ENCODE data around the gene PIBF1.

Gene PIBF1

DNA sequence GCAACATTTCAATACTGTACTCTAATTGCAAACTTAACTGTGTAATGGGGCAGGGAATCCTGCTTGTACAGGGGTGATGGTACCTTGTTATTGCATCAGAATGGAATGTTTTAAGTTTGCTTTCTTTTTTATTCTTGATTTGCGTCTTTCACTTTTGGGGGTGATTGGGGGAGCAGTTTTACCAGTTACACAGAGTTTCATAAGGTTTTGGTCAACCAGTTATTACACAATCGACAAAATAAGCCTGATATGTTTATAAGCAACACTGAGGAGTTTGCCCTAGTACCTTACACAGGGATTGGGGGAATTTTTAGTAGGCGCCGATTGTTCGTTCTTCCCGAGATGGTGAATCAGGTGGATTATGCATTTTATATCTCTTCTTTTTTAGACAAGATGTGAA lies 279.5 kb downstream of the PIBF1 start:
- H3K27ac ChIP-seq (ENCODE audit: low read depth, low read length): no peak overlapping the region
- peaks cover 52% of the 10 kb centered on the region for H3K4me1 ChIP-seq (ENCODE audit: control insufficient read depth, insufficient read depth, low read length)
- peaks cover 15% of the 10 kb centered on the region; the same call in 1 of the 2 replicates for H3K36me3 ChIP-seq (ENCODE audit: control insufficient read depth, insufficient read depth, low read length)
- H3K9ac ChIP-seq (ENCODE audit: low read length): peak overlapping the region; percentile 23
- H3K9me3 ChIP-seq (ENCODE audit: control insufficient read depth, insufficient read depth, low read depth, low read length): no peaks in the 10 kb centered on the region
- peak overlapping the region; percentile 94; the same call in 1 of the 2 replicates for H3K4me3 ChIP-seq (ENCODE audit: low read depth, low read length)
- H3K27me3 ChIP-seq (ENCODE audit: control insufficient read depth, insufficient read depth, low read length): peaks cover 46% of the 10 kb centered on the region

DNA sequence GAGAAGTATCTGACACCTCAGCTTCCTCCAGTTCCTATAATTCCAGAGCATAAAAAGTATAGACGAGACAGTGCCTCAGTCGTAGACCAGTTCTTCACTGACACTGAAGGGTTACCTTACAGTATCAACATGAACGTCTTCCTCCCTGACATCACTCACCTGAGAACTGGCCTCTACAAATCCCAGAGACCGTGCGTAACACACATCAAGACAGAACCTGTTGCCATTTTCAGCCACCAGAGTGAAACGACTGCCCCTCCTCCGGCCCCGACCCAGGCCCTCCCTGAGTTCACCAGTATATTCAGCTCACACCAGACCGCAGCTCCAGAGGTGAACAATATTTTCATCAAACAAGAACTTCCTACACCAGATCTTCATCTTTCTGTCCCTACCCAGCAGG lies 279.9 kb downstream of the PIBF1 start:
- peaks cover 45% of the 10 kb centered on the region for H3K27me3 ChIP-seq (ENCODE audit: control insufficient read depth, insufficient read depth, low read length)

DNA sequence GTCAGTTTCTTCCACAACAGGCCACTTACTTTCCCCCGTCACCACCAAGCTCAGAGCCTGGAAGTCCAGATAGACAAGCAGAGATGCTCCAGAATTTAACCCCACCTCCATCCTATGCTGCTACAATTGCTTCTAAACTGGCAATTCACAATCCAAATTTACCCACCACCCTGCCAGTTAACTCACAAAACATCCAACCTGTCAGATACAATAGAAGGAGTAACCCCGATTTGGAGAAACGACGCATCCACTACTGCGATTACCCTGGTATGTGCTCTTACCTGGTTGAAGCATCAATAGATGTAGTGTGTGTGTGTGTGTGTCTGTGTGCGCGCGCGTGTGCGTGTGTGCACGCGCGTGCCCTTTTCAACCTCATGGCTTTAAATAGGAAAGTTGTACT lies 280.5 kb downstream of the PIBF1 start:
- Histone ChIP-seq H3K9me3 (ENCODE audit: control insufficient read depth, insufficient read depth, low read depth, low read length) (no peaks in the 10 kb centered on the region), H3K36me3 (ENCODE audit: control insufficient read depth, insufficient read depth, low read length) (peaks cover 17% of the 10 kb centered on the region), H3K27me3 (ENCODE audit: control insufficient read depth, insufficient read depth, low read length) (peaks cover 40% of the 10 kb centered on the region), H3K9ac (ENCODE audit: low read length) (no peak overlapping the region), H3K27ac (ENCODE audit: low read depth, low read length) (no peak overlapping the region), H3K4me3 (ENCODE audit: low read depth, low read length) (peak overlapping the region; percentile 94; the same call in 1 of the 2 replicates), H3K4me1 (ENCODE audit: control insufficient read depth, insufficient read depth, low read length) (peaks cover 52% of the 10 kb centered on the region)

More for the DNA sequence above, 279.9 kb downstream of the PIBF1 start:
- Histone ChIP-seq H3K4me1 (ENCODE audit: control insufficient read depth, insufficient read depth, low read length) (peaks cover 52% of the 10 kb centered on the region), H3K36me3 (ENCODE audit: control insufficient read depth, insufficient read depth, low read length) (peaks cover 15% of the 10 kb centered on the region; the same call in 1 of the 2 replicates), H3K27ac (ENCODE audit: low read depth, low read length) (no peak overlapping the region), H3K9me3 (ENCODE audit: control insufficient read depth, insufficient read depth, low read depth, low read length) (no peaks in the 10 kb centered on the region), H3K4me3 (ENCODE audit: low read depth, low read length) (peak overlapping the region; percentile 94; the same call in 1 of the 2 replicates), H3K9ac (ENCODE audit: low read length) (peak overlapping the region; percentile 23)

DNA sequence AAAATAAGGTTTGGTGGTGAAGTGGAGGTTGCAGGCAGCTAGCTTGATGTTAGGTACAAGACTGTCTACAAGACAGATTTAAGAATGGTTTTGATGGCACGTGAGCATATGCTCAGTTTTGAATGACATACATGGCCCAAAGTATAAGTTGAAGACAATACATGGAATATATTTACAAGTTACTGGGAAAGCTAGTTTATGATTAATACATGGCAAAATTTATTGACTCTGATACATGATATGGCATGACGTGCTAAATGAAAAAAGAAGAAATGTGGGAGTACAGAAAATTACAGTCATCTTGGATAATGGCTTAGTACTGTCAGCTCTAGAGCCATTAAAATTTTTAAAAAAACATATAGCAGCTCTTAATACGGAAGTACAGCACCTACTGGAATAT lies 281.2 kb downstream of the PIBF1 start:
- H3K27me3 ChIP-seq (ENCODE audit: control insufficient read depth, insufficient read depth, low read length): peaks cover 33% of the 10 kb centered on the region
- H3K27ac ChIP-seq (ENCODE audit: low read depth, low read length): no peak overlapping the region
- H3K9ac ChIP-seq (ENCODE audit: low read length): no peak overlapping the region
- no peak overlapping the region for H3K4me3 ChIP-seq (ENCODE audit: low read depth, low read length)
- H3K4me1 ChIP-seq (ENCODE audit: control insufficient read depth, insufficient read depth, low read length): peaks cover 49% of the 10 kb centered on the region
- H3K9me3 ChIP-seq (ENCODE audit: control insufficient read depth, insufficient read depth, low read depth, low read length): no peaks in the 10 kb centered on the region
- peaks cover 22% of the 10 kb centered on the region for H3K36me3 ChIP-seq (ENCODE audit: control insufficient read depth, insufficient read depth, low read length)

DNA sequence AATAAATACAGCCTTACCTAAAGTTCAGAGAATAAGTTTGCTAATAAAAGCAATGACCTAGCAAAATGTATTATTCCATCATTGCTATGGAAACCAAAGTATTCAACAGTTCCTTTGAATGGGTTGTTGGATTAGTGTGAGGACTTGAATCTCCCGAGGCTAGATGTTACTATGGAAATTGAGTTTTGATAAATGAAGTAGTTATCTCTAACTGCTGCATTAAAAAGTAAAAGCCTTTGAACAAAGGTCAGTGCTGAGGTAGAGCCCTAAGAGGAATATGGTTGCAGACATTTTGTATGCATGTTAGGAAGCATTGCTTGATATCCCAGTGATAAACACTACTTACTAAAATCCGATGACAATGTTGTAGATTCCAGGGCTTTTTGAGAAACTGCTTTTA lies 283.1 kb downstream of the PIBF1 start:
- Histone ChIP-seq H3K4me3 (ENCODE audit: low read depth, low read length) (no peak overlapping the region), H3K27me3 (ENCODE audit: control insufficient read depth, insufficient read depth, low read length) (peaks cover 25% of the 10 kb centered on the region), H3K27ac (ENCODE audit: low read depth, low read length) (no peak overlapping the region), H3K9me3 (ENCODE audit: control insufficient read depth, insufficient read depth, low read depth, low read length) (no peaks in the 10 kb centered on the region), H3K9ac (ENCODE audit: low read length) (no peak overlapping the region), H3K4me1 (ENCODE audit: control insufficient read depth, insufficient read depth, low read length) (peaks cover 50% of the 10 kb centered on the region), H3K36me3 (ENCODE audit: control insufficient read depth, insufficient read depth, low read length) (peaks cover 22% of the 10 kb centered on the region)

DNA sequence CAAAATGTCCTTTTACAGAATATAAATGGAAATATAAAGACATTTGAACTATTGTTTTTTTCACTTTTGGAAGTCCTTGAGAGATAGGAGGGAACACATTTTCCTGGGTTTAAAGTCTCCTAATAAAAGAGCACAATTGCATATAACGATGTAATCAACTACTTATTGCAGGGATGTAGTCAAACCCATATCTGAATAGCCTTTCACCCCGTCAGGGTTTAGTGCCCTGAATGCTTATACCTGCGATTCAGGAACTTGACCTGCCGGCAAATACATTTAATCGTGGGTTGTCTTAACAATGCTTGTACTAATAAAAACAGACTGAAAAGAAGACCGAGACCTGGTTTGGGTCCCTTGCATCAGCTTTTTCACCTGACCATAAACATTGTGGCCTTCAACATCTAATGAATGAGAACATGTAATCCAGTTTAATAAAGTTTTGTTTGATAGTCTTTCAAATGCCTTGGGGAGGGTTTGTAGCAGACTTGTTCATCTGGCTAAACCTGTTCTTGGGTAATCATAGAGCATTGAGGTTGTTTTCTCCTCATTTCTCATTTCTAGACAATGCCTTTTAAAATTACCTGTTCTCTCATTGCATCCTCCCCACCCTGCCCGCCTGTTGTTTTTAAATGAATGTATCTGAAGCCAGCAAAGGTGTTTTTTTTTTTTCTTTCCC lies 283.9 kb downstream of the PIBF1 start:
- peaks cover 55% of the 10 kb centered on the region for H3K4me1 ChIP-seq (ENCODE audit: control insufficient read depth, insufficient read depth, low read length)
- no peak overlapping the region for H3K4me3 ChIP-seq (ENCODE audit: low read depth, low read length)
- peaks cover 18% of the 10 kb centered on the region for H3K27me3 ChIP-seq (ENCODE audit: control insufficient read depth, insufficient read depth, low read length)

More for the DNA sequence above, 283.9 kb downstream of the PIBF1 start:
- H3K36me3 ChIP-seq (ENCODE audit: control insufficient read depth, insufficient read depth, low read length): peaks cover 22% of the 10 kb centered on the region
- no peak overlapping the region for H3K27ac ChIP-seq (ENCODE audit: low read depth, low read length)
- H3K9me3 ChIP-seq (ENCODE audit: control insufficient read depth, insufficient read depth, low read depth, low read length): no peaks in the 10 kb centered on the region
- no peak overlapping the region for H3K9ac ChIP-seq (ENCODE audit: low read length)

Data from HUES6 (cell line).